CD4-positive, alpha-beta T cell treated with Interleukin-15 for 1 hour (primary cell): ENCODE measurements around the gene SLAMF6.
"Not testable (repeated sequence)": the region's sequence is repeated elsewhere in the genome, so short reads cannot be mapped to it uniquely, and the experiment has no call there.

Experiments
- DNase-seq: peaks from one replicate; pipeline ENCODE4 v3.0.0-alpha.2; 2020

The SLAMF6 gene

DNA sequence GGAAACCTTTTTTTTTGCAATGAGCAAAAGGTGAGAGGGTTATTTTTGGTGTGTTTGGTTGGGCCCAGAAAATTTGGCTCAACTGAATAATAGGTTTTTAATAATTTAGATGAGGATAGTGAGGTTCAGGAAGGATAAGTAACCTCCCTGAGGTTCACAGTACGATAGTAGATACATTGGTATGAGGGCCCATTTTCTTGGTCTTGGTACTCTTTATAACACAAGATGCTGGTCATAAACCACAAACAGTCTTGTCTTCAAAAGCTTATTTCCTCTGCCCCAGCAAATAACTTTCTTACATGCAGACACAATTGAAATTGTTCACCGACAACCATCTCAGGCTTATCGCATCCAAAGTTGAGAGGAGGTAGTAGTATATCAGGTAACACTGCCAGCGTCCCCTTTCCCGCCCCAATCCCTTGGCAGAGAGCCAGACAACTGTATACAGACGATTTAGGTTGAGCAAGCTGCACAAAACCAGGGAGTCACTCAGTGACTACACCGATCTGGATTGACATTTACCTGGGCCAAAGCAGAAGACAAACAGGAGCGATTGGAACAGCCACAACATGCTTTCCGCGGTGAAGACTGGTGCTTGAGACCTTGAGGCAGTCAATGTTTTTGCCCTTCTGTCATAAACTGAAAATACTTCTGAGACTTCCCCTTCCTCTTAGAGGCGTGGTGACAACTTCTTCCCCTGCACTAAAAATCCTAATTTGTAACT, at the start of gene SLAMF6:
Gene SLAMF6 (minus strand): TSS at position 634 of the 724 bp plus-strand sequence. CDS start 63 bp downstream, at position 571.
- DNase-seq = peak; percentile 32

DNA sequence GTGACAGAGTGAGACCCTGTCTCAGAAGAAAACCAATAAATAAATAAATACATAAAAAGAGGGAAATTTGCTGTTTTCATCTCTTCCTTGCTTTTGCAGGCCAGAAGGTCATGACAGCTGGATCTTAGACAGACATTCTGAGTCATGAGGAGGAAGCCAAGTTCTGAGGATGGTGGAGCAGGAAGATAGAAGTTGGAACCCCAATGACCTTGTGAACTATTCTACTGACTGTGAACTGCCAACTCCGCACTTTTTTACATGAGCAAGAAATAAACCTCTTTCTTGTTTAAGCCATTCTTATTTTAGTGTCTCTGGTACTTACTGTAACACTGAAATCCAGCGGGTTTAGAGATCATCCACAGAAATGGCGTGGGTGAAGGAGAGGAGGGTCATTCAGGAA, 47.8 kb upstream of the SLAMF6 start:
- no peak for DNase-seq

DNA sequence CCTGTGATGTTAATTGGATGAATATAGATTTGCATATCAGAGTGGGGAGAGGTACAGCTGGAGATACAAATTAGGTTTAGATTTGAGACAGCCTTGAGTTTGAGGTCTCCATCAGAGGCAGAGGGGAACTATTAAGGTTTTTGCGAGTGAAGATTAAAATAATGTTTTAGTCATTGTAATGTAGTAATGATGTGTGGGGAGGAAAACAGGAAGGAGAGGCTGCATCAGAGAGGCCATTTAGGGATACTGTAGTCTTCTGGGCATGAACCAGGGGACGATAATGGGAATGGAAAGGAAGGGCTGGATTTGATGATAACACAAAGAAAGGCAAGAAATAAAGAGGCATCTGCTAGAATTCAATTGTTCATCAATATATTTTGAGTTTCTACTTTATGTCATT, 46.8 kb upstream of the SLAMF6 start:
- no peak for DNase-seq

DNA sequence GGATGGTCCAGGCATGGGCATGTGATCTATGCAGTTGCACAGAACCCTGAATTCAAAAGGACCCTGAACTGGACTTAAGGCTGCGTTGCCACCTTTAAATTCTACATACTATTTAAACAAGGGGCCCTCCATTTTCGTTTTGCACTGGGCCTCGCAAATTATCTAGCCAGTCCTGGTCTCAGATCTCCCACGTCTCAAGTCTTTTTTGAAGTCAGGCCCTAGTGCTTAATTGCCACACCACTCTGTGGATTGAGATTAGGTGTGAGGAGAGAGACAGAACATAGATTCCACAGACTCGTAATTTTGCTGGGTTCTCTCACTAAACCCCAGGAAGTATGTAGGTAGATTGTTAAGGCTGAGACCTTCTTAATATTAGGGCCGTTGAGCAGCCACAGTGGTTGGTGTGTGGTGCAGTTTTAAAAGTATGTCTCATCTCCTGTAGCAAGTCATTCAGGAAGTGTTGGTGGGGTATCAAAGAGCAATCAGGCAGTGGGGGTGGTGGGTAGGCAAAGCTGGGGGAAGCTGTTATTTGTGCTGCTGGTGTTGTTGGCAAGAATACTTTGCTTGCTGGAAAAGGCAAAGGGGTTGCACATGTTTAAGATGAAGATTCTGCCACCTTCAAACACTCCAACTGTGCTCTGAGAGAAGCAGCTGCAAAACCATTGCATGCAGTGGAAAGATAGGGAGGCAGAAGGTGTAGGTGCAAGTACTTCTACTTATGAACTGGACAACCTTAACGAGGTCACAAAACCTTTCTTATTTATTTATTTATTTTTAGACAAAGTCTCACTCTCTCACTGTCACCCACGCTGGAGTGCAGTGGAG, 45.0 kb upstream of the SLAMF6 start:
- peak; percentile 72 for DNase-seq

DNA sequence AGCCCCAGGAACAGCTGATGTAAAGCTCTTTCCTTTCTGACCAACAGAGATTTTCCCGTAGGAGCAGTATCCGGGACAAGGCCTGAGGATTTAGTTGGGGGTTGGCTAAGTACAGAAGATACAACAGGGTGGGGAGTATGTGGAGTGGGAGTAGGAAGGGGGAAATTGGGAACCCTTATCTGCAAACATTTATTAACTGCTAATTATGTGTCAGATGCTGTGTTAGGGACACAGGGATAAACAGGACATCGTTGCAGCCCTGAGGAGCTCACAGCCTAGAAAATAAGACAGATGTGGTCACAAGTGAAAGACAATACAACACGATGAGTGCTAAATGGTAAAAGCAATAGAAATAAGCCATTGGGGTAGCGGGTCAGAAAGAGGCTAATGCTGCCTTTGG, 44.3 kb upstream of the SLAMF6 start:
- no peak for DNase-seq

DNA sequence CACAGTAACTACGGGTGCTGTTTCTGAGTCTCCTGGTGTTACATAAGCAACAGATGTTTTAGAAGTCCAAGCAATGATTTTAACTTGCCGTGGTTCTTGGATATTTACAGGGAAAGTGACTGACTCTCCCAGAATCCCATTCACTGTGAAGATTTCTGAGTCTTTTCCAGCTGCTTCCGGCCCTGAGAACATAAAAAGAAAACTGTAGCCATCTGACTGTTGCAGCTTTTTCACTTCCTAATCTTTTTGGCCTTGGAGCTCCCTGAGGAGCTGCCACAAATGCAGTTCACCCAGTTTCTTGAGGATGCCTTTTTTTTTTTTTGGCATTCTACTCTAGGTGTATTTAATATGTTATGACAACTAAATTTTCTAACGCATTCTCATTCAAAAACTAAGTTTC, 42.5 kb upstream of the SLAMF6 start:
- DNase-seq = no peak

DNA sequence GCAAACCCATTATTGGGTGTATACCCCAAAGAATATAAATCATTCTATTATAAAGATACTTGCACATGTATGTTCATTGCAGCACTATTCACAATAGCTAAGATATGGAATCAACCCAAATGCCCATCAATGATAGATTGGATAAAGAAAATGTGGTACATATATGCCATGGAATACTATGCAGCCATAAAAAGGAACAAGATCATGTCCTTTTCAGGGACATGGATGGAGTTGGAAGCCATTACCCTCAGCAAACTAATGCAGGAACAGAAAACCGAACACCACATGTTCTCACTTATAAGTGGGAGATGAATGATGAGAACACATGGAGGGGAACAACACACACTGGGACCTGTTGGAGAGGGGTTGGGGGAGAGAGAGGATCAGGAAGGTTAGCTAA, 40.2 kb upstream of the SLAMF6 start:
- DNase-seq = not testable (repeated sequence)

DNA sequence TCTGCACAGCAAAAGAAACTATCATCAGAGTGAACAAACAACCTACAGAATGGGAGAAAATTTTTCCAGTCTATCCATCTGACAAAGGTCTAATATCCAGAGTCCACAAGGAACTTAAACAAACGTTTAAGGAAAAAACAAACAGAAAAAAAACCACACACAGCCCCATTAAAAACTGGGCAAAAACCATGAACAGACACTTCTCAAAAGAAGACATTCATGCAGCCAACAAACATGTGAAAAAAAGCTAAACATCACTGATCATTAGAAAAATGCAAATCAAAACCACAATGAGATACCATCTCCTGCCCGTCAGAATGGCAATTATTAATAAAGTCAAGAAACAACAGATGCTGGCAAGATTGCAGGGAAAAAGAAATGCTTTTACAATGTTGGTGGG, 39.7 kb upstream of the SLAMF6 start:
- DNase-seq = not testable (repeated sequence)

DNA sequence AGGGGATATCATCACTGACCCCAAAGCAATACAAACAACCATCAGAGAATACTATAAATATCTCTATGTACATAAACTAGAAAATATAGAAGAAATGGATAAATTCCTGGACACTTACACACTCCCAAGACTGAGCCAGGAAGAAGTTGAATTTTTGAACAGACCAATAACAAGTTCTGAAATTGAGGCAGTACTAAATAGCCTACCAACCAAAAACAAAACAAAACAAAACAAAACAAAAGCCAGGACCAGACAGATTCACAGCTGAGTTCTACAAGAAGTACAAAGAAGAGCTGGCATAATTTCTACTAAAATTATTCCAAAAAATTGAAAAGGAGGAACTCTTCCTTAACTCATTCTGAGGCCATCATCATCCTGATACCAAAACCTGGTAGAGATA, 37.8 kb upstream of the SLAMF6 start:
- no peak for DNase-seq

DNA sequence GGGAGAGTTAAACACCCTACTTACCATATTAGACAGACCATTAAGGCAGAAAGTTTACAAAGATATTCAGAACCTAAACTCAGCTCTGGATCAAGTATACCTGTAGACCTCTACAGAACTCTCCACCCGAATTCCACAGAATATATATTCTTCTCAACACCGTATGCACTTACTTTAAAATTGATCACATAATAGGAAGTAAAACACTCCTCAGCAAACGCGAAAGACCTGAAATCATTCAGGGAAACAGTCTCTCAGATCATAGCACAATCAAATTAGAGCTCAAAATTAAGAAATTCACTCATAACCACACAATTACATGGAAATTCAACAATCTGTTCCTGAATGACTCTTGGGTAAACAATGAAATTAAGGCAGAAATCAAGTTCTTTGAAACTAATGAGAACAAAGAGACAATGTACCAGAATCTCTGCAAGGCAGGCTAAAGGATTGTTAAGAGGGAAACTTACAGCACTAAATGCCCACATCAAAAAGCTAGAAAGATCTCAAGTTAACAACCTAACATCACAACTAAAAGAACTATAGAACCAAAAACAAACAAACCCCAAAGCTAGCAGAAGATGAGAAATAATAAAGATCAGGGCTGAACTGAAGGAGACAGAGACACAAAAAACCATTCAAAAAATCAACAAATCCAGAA, 37.1 kb upstream of the SLAMF6 start:
- DNase-seq = no peak

DNA sequence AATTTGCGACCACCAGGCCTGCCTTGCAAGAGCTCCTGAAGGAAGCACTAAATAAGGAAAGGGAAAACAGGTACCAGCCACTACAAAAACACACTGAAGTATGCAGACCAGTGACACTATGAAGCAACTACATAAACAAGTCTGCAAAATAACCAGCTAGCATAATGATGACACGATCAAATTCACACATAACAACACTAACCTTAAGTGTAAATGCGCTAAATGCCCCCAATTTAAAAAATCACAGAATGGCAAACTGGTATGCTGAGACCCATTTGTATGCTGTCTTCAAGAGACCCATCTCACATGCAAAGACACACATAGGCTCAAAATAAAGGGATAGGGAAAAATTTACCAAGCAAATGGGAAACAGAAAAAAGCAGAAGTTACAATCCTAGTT, 36.4 kb upstream of the SLAMF6 start:
- DNase-seq = not testable (repeated sequence)

DNA sequence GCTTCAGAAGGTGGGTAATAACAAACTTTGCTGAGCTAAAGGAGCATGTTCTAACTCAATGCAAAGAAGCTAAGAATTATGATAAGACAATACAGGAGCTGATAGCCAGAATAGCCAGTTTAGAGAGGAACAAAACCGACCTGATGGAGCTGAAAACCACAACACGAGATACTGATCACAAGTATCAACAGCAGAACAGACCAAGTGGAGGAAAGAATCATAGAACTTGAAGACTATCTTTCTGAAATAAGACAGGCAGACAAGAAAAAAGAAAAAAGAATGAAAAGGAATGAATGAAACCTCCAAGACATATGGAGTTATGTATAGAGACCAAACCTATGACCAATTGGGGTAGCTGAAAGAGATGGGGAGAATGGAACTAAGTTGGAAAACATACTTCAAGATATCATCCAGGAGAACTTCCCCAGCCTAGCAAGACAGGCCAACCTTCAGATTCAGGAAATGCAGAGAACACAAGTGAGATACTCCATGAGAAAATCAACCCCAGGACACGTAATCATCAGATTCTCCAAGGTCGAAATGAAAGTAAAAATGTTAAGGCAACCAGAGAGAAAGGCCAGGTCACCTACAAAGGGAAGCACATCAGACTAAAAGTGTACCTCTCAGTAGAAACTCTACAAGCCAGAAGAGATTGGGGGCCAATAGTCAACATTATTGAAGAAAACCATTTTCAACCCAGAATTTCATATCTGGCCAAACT, 35.8 kb upstream of the SLAMF6 start:
- DNase-seq = no peak

DNA sequence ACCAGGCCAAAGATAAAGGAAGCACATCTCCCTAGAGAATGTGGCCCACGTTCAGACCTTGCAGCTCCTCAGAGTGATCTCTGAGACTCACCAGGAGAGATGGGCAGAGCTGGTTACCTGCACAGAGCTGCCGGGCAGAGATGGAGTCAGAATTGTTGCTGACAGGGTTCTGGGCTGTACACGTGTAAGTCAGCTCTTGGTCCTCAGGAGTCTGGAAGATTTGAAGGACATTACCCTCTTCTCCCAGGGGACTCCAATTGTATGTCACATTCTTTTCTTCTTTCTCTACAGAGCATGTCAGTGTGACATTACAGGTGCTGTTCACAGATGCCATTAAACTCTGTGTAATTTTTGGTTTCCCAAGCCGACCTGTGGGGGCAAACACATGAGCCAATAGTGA, 30.7 kb upstream of the SLAMF6 start:
- DNase-seq = no peak

DNA sequence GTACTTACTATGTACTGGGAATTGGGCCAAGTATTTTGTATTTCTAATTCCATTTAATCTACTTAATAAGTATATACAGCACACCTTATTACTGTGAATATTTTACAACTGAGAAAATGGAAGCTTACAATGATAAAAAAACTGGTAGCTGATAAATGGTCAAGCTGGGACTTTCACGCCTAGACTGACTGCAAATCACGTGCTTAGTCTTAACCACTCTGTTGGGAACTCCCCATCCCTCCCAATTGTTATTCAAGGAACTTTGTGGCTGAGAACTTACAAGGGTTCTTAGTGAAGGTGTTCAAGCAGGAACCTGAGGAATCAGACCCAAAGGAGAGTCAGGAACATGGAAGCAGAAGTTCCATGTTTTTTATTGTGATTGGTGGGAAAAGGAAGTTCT, 29.4 kb upstream of the SLAMF6 start:
- DNase-seq = no peak

DNA sequence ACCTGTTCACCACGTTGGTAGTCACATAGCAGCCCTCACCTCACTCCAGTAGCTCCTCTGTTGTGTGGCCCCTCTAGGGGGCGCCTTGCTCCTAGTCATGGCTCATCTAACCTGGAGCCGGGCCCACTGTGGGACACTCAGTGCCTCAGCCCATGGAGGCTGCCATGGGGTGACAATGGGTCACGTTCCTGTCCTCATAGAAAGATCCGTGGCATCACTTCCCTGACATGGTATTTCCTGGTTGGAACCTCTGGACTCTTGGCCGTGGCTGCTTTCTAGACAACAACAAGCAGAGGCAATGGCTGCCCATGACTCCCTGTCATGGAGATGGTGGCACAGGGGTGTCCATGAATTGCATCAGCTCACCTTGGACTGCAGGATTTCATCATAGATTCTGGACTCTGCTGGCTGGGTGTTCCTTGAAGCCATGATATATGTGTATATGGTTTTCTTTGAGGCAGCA, 27.5 kb upstream of the SLAMF6 start:
- DNase-seq = peak; percentile 45

DNA sequence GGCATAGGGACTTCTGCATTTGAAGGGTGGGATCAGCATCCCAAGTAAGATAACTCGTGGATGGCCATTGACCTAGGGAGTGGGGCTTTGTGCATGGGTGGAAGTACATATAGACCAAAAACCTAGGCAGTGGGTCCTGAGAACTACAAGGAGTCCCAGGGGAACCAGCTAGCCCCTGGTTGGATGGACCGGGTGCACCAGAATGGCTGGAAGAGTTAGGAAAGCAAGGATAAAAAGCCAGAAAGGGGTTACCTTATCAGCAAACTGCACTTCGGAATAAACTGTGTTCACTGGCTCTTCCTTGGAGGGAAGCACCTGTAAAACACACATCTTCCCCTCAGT, 26.6 kb upstream of the SLAMF6 start:
- DNase-seq = no peak

DNA sequence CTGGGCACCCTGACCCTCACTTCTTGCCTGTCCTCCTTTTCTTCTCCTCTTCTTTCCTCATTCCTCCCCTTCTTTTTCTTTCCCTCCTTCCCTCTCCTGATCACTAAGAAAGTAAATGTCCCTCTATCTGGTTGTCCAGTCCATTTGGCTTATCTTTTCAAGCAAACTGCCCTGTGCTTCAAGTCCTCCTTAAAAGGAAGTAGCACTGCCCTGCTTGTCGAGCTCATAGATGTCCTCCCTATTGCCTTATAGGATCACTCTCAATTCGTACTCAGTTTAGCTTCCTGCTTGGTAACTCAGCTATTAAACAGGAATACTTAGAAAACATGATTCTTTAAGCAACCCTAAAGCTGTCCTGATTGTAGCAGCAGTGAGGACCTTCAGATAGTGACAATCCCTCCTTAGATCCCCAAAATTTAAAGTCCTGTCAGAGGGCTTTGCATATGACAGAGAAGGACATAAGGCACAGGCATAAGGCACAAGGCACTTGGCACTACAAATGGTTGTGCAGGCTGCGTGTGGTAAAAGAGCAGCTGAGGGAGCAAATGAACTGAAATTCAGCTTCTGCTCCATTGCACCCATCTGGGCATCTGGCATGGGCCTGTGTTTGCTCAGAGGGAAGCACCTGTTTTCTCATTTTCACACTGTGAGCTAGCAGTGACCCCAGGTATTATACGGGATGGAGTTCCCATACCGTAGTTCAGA, 26.1 kb upstream of the SLAMF6 start:
- DNase-seq = peak; percentile 32

DNA sequence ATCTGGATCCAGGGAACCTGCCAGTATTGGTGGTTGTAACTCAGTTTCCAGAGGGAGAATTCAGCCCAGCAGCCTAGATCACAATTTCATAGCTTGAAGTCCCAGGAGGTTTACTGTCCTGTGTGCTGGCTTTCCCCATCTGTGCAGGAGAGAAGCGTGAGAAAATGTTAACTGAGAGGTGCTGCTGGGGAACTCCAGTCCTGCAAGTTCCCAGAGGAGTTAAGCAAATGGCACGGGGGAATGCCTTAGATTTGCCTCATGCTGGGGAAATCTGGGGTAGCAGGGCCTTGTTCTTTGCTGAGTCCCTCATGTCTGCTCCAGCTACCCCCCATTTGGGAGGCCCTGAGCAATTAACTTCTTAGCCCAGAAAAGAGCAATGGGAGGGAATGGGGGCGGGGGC, 25.1 kb upstream of the SLAMF6 start:
- DNase-seq = no peak

DNA sequence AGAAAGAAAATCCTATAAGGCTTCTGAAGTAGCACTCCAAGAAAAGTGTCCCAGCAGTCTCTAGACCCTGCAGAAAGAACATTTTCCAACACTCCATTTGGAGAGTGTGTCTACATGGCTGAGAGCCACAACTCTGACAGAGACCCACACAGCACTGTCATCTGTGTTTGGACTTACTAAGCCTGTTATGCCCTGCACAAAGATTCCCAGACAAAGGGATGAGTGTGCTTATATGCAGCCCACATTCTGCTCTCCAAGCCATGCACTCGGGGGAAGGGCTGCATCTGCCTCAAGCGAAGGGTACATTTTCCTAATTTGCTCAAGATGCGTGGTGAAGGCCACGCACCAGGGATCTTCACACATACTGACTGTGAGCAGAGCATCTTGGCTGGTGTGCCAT, 24.4 kb upstream of the SLAMF6 start:
- DNase-seq = no peak

DNA sequence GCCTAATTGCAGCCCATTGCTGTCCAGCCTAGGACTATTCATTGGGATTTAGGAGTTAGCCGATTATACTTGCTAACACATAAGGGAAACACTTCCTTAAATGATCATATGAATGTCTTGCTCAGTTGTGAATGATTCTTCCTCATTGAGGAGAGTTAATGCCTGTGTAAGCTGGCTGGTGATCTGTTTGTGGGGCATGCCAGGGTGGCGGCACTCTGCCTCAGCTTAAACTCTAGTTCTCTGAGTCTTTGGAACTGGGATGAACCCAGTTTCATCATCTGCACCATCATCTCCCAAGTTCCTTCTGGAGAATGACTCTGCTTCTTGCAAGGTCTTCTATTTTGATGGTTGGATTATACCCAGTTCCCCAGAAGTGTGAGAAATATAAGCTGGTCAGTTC, 23.9 kb upstream of the SLAMF6 start:
- peak; percentile 34 for DNase-seq

DNA sequence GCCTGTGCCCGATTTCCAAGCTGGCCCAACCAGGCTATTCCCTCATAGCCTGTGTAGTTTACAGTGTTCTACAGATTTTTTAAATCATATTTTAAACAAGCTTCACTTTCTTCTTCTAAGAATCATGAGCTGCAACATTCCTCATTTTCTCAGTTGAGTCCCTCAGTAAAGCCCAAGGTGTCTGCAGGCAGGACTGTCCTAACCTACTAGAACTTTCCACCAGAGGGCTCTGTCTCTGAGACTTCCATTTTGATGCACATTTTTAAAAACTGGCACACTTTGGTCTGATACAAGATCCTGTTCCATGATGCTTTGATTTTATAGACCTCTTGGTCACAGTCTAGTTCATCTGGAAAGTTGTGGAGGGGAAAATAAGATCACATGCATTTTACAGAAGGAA, 21.6 kb upstream of the SLAMF6 start:
- no peak for DNase-seq

DNA sequence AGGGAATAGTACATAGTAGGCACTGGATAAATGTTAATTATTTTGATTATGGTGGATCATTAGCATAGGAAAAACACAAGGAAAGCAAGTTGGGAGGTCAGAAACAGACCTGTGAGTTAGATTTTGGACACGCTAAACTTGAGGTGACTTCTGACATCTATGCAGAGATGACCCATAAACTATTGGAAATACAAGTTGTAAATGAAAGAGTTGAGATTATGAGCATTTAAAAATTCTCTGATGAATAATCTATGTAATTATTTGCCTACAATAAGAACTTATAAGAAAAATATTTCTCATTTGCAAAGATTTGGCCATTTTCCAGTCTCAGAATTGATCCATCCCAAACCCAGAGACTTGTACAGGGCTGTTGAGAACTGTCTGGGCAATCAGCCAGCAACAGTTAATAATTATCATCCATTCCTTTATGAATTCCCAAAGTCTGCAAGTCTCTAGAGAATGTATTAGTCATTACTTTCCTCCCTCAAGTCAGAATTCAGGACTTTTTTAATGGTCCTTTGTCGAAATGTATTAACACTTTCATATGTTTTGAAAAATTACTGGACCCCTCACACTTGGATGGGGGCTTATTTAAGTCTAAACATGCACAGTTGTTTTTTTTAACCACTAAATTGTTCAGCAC, 19.4 kb upstream of the SLAMF6 start:
- no peak for DNase-seq
